LHCN-M2 (cell line): ENCODE measurements around the gene OR52N4. TPM values are rescaled to one million over a fixed set of nuclear protein-coding genes. Genes with fewer than 3 reads are reported as not detected.
"Not testable (repeated sequence)": the region's sequence is repeated elsewhere in the genome, so short reads cannot be mapped to it uniquely, and the experiment has no call there.

Source experiments
- DNase-seq: peaks from one replicate; pipeline ENCODE4 v3.0.0-alpha.2; 2012; ENCODE audit warnings: low read depth
- polyA plus RNA-seq: library from polyadenylated mRNA; unstranded; fragments of >200 nt; gene quantifications from one replicate; pipeline ENCODE4 v1.2.1, GENCODE V29; 2012; ENCODE audit warnings: missing spikeins
- total RNA-seq: library from RNA; depleted of rRNA; stranded (reverse); fragments of >200 nt; gene quantifications from 2 replicates; pipeline ENCODE4 v1.2.3, GENCODE V29; 2014; rRNA removed

The OR52N4 gene
- total RNA-seq, result not detected in 2 replicates
- not detected for polyA plus RNA-seq

DNA sequence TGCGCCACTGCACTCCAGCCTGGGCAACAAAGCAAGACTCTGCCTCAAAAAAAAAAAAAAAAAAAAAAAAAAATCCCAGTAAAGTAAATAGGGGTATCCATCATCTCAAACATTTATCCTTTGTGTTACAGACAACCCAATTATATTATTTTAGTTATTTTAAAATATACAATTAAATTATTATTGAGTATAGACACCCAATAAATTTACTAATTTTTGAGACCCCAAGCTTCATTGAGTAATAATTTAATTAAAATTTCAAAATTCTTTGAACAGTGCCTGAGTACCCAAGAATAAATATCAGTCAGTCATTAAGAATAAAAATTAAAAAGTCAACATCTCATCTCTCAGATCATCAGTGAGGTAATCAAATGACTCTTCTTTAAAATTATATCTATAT, at the start of gene OR52N4:
OR52N4 (plus strand) TSS at position 301 of the 400 bp plus-strand sequence. CDS start 498 bp downstream, outside the sequence.
- no peak for DNase-seq

GRCh38 chr11:5705688-5706087, 48.4 kb upstream of the OR52N4 start:
- peak; percentile 18 for DNase-seq

GRCh38 chr11:5712507-5712906, 41.5 kb upstream of the OR52N4 start:
- DNase-seq, result no peak

GRCh38 chr11:5713695-5714094, 40.3 kb upstream of the OR52N4 start:
- DNase-seq, result no peak

- DNase-seq, result not testable (repeated sequence)
These were observed 37.5 kb upstream of the OR52N4 start for GRCh38 chr11:5716518-5716917.

- DNase-seq, result peak; percentile 65
These were observed 34.1 kb upstream of the OR52N4 start for GRCh38 chr11:5719703-5720495.

GRCh38 chr11:5722622-5723021, 31.4 kb upstream of the OR52N4 start:
- no peak for DNase-seq

- no peak for DNase-seq
These were observed 27.7 kb upstream of the OR52N4 start for GRCh38 chr11:5726351-5726750.

GRCh38 chr11:5727691-5728090, 26.4 kb upstream of the OR52N4 start:
- no peak for DNase-seq

DNA sequence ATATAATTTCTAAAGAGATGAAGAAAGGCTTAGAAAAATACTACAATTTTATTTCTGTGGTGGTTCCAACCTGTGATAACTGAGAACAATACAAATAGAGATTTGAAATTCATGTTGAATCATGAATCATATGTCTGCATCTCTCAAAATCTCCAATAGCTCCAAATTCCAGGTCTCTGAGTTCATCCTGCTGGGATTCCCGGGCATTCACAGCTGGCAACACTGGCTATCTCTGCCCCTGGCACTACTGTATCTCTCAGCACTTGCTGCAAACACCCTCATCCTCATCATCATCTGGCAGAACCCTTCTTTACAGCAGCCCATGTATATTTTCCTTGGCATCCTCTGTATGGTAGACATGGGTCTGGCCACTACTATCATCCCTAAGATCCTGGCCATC, 17.6 kb upstream of the OR52N4 start, which contains the start of gene OR56B1:
OR56B1 (plus strand) TSS at position 53 of the 400 bp plus-strand sequence; CDS start at position 122, 69 bp downstream.
- peak; percentile 41 for DNase-seq

DNA sequence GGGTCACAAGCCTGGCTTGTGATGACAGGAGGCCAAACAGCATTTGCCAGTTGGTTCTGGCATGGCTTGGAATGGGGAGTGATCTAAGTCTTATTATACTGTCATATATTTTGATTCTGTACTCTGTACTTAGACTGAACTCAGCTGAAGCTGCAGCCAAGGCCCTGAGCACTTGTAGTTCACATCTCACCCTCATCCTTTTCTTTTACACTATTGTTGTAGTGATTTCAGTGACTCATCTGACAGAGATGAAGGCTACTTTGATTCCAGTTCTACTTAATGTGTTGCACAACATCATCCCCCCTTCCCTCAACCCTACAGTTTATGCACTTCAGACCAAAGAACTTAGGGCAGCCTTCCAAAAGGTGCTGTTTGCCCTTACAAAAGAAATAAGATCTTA, 17.0 kb upstream of the OR52N4 start:
- DNase-seq, result peak; percentile 24

DNA sequence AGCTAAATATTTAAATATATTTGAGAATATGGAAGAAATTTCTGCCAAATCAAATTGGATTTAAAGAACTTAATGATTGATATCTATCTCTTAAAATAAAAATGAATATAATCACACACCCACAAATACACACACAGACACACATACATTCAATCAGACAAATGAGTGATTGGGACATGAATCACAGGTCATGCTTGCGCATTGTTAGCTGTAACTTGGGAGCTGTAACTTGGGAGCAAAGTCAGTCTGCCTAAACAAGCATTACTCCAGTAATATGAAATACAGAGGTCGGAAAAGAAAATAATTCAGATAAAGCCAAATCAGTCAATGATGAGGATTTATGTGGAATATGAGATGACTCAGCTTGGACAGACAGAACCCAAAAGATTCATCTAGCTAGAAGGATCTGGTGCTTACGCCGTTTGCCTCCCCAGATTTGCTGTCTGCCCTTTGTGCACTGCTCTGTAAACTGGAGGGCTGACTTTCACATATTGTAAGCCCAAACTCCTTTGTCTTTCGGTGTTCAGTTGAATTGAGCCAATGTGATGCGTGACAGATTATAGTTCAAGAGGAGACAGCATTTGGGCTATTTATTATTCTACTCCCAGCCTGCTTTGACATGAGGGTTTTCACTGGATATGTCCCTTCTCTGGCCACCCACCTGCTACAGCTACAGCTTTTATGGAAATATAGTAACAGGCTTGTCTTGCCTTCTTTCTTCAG, 16.2 kb upstream of the OR52N4 start:
- DNase-seq, result no peak

DNA sequence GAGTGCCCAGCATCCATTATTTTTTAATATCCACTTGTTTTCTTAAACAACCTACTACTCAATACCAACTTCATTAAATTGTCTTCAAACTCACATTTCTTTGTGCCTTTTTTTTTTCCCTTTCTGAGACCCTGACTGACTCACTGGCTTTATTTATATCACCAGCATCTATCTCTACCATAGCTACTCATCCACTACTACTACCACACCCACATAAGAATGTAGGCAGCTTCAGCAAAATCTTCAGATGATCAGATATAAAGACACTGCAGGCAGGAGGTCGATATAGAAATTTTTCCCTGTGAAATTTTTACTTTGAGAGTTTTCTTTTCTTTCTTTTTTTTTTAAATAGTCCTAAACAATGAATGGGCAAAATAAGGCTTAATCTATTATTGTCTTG, 15.6 kb upstream of the OR52N4 start:
- no peak for DNase-seq

GRCh38 chr11:5746614-5747013, 7.4 kb upstream of the OR52N4 start:
- DNase-seq, result no peak

- DNase-seq, result no peak
These were observed 4.2 kb upstream of the OR52N4 start for GRCh38 chr11:5749836-5750235.

GRCh38 chr11:5767056-5767455, 13.0 kb downstream of the OR52N4 start:
- DNase-seq, result no peak

- no peak for DNase-seq
These were observed 29.2 kb downstream of the OR52N4 start, which contains the start of gene OR52N5 for GRCh38 chr11:5783255-5783654. TSS of gene OR52N5 (minus strand) at chr11:5783355. CDS start at chr11:5778634, 4,721 bp downstream.

GRCh38 chr11:5791165-5791564, 37.1 kb downstream of the OR52N4 start, which contains the start of gene OR52N1:
TSS of gene OR52N1 (minus strand) at chr11:5791265. CDS start at chr11:5788816, 2,449 bp downstream.
- no peak for DNase-seq

- DNase-seq, result no peak
These were observed 42.5 kb downstream of the OR52N4 start for GRCh38 chr11:5796541-5796940.

- no peak for DNase-seq
These were observed 49.9 kb downstream of the OR52N4 start for GRCh38 chr11:5803982-5804381.
